ENCODE data around the gene PGS1. TPM values are rescaled to one million over a fixed set of nuclear protein-coding genes. Genes with fewer than 3 reads are reported as not detected.

PGS1 gene
- total RNA-seq, 2 donors from 2014 or later = 29.2 to 57.4 TPM

- Histone ChIP-seq H3K4me1 (replicated peaks) (no peaks in the 10 kb centered on the region), H3K27ac (no peak overlapping the region), H3K4me3 (no peak overlapping the region), H3K27me3 (replicated peaks; ENCODE audit: insufficient read depth) (no peaks in the 10 kb centered on the region), H3K36me3 (peaks cover 0 to 5% of the 10 kb centered on the region in 2 donors), H3K9me3 (no peaks in the 10 kb centered on the region)
- no peak for DNase-seq (ENCODE audit: low spot score)
- intact Hi-C loops (cut with DNase I) = loop anchor here (2.0 to 5.0 kb wide), 2 partner anchors 60 to 171 kb away; partner anchors contain the start of gene SOCS3
- TF ChIP-seq POLR2A (IDR thresholded peaks at IDR 0.05) = no peak
- TF ChIP-seq, protein P1, sequence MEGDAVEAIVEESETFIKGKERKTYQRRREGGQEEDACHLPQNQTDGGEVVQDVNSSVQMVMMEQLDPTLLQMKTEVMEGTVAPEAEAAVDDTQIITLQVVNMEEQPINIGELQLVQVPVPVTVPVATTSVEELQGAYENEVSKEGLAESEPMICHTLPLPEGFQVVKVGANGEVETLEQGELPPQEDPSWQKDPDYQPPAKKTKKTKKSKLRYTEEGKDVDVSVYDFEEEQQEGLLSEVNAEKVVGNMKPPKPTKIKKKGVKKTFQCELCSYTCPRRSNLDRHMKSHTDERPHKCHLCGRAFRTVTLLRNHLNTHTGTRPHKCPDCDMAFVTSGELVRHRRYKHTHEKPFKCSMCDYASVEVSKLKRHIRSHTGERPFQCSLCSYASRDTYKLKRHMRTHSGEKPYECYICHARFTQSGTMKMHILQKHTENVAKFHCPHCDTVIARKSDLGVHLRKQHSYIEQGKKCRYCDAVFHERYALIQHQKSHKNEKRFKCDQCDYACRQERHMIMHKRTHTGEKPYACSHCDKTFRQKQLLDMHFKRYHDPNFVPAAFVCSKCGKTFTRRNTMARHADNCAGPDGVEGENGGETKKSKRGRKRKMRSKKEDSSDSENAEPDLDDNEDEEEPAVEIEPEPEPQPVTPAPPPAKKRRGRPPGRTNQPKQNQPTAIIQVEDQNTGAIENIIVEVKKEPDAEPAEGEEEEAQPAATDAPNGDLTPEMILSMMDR (IDR thresholded peaks at IDR 0.05) = no peak
- TF ChIP-seq POLR2AphosphoS5 (IDR thresholded peaks at IDR 0.05) = no peak
- WGBS = 73% methylated on average over 8 of the region's 8 CpGs
Observed at GRCh38 chr17:78422267-78422605, 43.8 kb downstream of the PGS1 start.

GRCh38 chr17:78422872-78423588 lies 44.6 kb downstream of the PGS1 start:
- no peaks in the 10 kb centered on the region for H3K4me1 ChIP-seq (replicated peaks)
- no peak overlapping the region for H3K27ac ChIP-seq
- peaks cover 0 to 5% of the 10 kb centered on the region in 2 donors for H3K36me3 ChIP-seq
- intact Hi-C loops (cut with DNase I) = loop anchor here (2.0 to 5.0 kb wide), 2 partner anchors 61 to 172 kb away; partner anchors contain the start of gene SOCS3
- H3K9me3 ChIP-seq = no peaks in the 10 kb centered on the region
- no peaks in the 10 kb centered on the region for H3K27me3 ChIP-seq (replicated peaks; ENCODE audit: insufficient read depth)
- WGBS = 84% methylated on average over 20 of the region's 20 CpGs
- no peak for DNase-seq (ENCODE audit: low spot score)
- no peak overlapping the region for H3K4me3 ChIP-seq
- TF ChIP-seq POLR2AphosphoS5 (IDR thresholded peaks at IDR 0.05) (no peak), POLR2A (IDR thresholded peaks at IDR 0.05) (no peak)
- TF ChIP-seq, protein P1 (IDR thresholded peaks at IDR 0.05) = no peak

GRCh38 chr17:78423961-78424675 lies 45.7 kb downstream of the PGS1 start:
- TF ChIP-seq POLR2AphosphoS5 (IDR thresholded peaks at IDR 0.05) = no peak
- no peak for TF ChIP-seq POLR2A (IDR thresholded peaks at IDR 0.05)
- TF ChIP-seq, protein P1 (IDR thresholded peaks at IDR 0.05) = no peak
- H3K27me3 ChIP-seq (replicated peaks; ENCODE audit: insufficient read depth) = no peaks in the 10 kb centered on the region
- H3K36me3 ChIP-seq = peaks cover 0 to 5% of the 10 kb centered on the region in 2 donors
- H3K9me3 ChIP-seq = no peaks in the 10 kb centered on the region
- DNase-seq (ENCODE audit: low spot score) = no peak
- no peaks in the 10 kb centered on the region for H3K4me1 ChIP-seq (replicated peaks)
- 78% methylated on average over 18 of the region's 18 CpGs for WGBS
- no peak overlapping the region for H3K27ac ChIP-seq
- H3K4me3 ChIP-seq = no peak overlapping the region
- intact Hi-C loops (cut with DNase I) = loop anchor here (2.0 to 5.0 kb wide), 2 partner anchors 62 to 173 kb away; partner anchors contain the start of gene SOCS3

GRCh38 chr17:78425429-78425828 lies 47.0 kb downstream of the PGS1 start:
- DNase-seq (ENCODE audit: low spot score) = no peak
- no peaks in the 10 kb centered on the region for H3K36me3 ChIP-seq
- no peaks in the 10 kb centered on the region for H3K27me3 ChIP-seq (replicated peaks; ENCODE audit: insufficient read depth)
- intact Hi-C loops (cut with DNase I) = no loop called here
- H3K9me3 ChIP-seq = no peaks in the 10 kb centered on the region
- no peak overlapping the region for H3K4me3 ChIP-seq
- TF ChIP-seq POLR2AphosphoS5 (IDR thresholded peaks at IDR 0.05) = no peak
- TF ChIP-seq POLR2A (IDR thresholded peaks at IDR 0.05) = no peak
- TF ChIP-seq, protein P1 (IDR thresholded peaks at IDR 0.05) = no peak
- no peak overlapping the region for H3K27ac ChIP-seq
- 83% methylated on average over 17 of the region's 17 CpGs for WGBS
- H3K4me1 ChIP-seq (replicated peaks) = no peaks in the 10 kb centered on the region

All from prostate gland (tissue), 2 donors.